K562 treated with DMSO at 1 percent for 24 hours (cell line): Measurements from ENCODE around the gene ARPC5L. TPM values are rescaled to one million over a fixed set of nuclear protein-coding genes. Genes with fewer than 3 reads are reported as not detected.

Source experiments
- total RNA-seq: library from RNA; unstranded; fragments of 300-600 nt; gene quantifications from 2 replicates; pipeline ENCODE4 v1.2.3, GENCODE V29; 2022; ENCODE audit warnings: low read depth; ENCODE audit not compliant: insufficient read depth

The ARPC5L gene
- 72.1 and 75.6 TPM in 2 replicates for total RNA-seq

DNA sequence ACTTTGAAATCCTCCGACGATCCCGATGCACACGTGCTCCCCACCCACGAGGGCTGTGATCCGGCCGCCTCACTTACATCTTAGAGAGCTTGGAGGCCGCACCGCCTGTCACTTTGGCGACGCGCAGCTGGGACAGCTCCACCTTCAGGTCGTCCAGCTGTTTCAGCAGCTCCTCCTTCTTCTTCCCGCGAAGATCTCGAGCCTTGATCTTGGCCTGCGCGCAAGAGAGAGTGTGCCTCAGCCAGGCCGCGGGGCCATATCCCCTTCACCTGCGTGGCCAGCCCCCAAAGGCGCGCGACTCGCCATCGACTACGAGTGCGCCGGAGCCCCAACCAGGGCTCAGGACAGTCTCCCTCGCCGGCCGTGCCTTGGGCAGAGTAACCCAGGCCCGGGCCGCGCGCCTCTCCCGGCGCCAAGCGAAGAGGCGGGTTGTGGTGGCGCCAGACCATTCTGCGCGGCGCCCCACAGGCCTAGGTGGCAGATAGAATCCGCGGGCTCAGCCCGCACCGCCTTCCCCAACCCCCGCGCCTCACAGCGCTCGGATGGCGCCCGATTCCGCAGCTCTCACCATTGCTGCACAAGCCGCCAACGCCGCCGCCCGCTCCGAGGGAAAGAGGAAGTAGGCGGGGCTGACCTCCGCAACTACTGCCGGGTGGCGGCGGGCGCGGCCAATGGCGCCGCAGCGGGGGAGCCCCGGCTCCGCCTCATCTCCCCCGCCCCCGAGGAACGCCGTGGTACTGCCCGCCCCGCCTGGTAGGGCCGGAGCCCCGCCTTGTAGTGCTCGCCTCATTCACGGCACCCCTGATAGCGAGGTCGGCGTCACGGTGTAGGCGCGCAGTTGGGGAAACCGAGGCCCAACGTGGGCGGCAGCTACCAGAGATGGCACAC, at the start of gene ARPC5L, which contains the start of gene RPL35:
Gene ARPC5L, plus strand, starts transcription at position 789 of the 888 bp plus-strand sequence. CDS start 7,161 bp downstream, outside the sequence.
Gene RPL35, minus strand, starts transcription at position 616 of the 888 bp plus-strand sequence. Its CDS starts 45 bp downstream, at position 571.

DNA sequence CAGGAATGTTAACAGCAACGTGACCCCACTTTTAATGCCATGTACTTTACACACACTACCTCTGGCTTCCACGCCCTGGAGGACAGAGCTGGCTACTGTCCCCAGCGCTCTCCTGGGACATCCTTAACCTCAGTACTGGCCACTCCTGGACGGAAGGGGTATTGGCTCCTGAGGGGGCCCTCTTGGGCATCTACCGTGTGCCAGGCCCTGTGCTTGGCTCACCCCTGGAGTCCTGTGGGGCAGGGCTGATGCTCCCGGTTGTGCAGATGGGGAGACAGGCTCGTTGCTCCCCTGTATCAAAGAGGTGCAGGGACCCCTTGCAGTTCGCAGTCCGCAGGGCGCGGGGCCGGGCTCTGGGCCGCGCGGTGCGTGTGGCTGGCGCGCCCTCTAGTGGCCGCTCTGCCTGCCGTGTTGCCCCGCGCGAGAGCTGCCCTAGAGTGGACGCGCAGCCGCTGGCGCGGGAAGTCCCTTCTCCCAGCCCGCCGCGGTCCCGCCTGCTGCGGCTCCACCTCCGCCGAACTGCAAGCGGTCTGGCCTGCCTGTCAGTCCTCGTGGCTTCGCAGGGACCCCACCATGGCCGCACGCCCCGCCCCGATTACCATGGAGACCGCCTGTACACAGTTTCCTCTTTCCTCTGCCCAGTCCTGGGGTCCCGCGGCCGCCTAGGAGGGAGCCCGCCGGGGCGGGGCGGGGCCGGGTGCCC, 8.9 kb upstream of the ARPC5L start, which contains the start of gene WDR38:
Gene WDR38, plus strand, starts transcription at position 632 of the 703 bp plus-strand sequence. CDS start 72 bp downstream, outside the sequence.

Other genes with a start within 250 kb of the ARPC5L start
- gene NR6A1, start 90.8 kb upstream of the ARPC5L start, total RNA-seq, result 11.1 and 12.3 TPM in 2 replicates
- gene OLFML2A, start 85.0 kb upstream of the ARPC5L start, total RNA-seq, result 0.03 TPM in 1 of 2 replicates, not detected in the other
- not detected in 2 replicates for gene WDR38, start 8.7 kb upstream of the ARPC5L start, total RNA-seq
- 7,091 and 7,294 TPM in 2 replicates for gene RPL35, start 173 bp upstream of the ARPC5L start, total RNA-seq
- gene GOLGA1, start 79.0 kb downstream of the ARPC5L start, total RNA-seq, result 6.4 and 7.9 TPM in 2 replicates